ENCODE measurements around the gene SLC38A6.

- TF ChIP-seq CTCF (IDR thresholded peaks at IDR 0.05; ENCODE audit: poor library complexity) (no peak), EZH2 (IDR thresholded peaks at IDR 0.05; ENCODE audit: borderline replicate concordance) (no peak), EZH2phosphoT487 (IDR thresholded peaks at IDR 0.05; ENCODE audit: low read depth, severe bottlenecking, unreplicated experiment) (no peak)
These were observed 34.3 kb upstream of the SLC38A6 start for GRCh38 chr14:60946773-60947172.
